Measurements from ENCODE around the gene CNOT6L. TPM values are rescaled to one million over a fixed set of nuclear protein-coding genes. Genes with fewer than 3 reads are reported as not detected.

CNOT6L gene
- total and polyA plus RNA-seq, 7 experiments from 2014 or later: 50.5 to 212 (median 142) TPM

DNA sequence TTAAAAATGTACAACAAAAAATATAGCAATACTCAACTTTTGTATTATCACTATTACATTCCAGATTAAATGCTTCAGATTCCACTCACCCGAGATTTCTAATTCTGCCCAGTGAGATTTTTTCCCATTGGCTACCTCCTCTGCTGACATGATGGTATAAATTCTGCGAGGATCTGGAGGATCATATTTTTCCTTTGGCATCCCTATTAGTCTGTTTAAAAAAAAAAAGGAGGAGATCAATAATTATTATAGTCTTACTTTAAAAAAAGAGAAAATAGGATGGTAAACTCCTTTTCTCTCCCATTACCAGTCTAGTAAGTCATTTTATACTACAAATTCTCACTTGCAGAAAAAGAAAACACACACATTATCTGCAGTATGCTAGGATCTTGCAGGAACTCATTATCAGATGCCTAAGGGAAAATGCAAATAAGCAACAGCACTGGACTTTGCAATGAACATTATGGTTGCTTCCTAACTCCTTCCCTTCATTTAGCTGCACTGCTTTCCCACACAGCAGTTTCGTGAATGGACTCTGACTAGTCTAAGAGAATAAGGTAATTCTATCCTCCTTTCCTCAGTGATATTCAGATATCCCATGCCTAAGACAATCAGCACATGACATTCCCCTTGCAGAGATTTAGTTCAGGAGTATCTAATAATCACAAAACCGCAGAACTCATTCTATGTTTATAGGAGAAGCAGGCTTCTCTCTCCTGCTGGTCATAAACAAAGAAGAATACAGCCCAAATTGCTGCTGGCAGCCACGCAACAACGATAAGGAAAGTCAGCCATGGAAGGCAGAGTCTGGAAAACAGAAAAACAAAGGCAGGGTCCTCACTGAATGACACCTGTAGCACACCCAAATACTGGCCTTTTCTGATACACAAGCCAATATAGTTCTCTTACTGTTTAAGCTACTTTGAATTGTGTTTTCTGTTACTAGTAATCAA lies 42.7 kb downstream of the CNOT6L start:
- Histone ChIP-seq H3K36me3 (ENCODE audit: control insufficient read depth in 2 of 3, insufficient read depth in 3 of 3, low read length in 3 of 3) (peaks cover 12 to 37% (median 27%) of the 10 kb centered on the region in 3 experiments), H3K4me3 (ENCODE audit: low read length) (no peak overlapping the region), H3K27me3 (ENCODE audit: control insufficient read depth in 2 of 2, insufficient read depth in 2 of 2, low read length in 2 of 2) (no peaks in the 10 kb centered on the region), H3K4me1 (ENCODE audit: control insufficient read depth in 2 of 2, insufficient read depth in 2 of 2, low read length in 2 of 2) (peaks cover 7 to 8% of the 10 kb centered on the region in 2 donors), H3K27ac (ENCODE audit: low read depth, low read length) (no peak overlapping the region), H3K9me3 (ENCODE audit: control insufficient read depth in 2 of 3, low read length in 3 of 3) (no peaks in the 10 kb centered on the region)
- ATAC-seq (no peak), DNase-seq (no peak)
- POLR2A ChIA-PET: no interaction called here
- H3K4me1 Mint-ChIP-seq: peaks cover 25 to 70% (median 60%) of the 10 kb centered on the region in 7 donors
- peak overlapping the region in 6 of 10 donors; percentile 8 to 57 (median 24) for H3K4me3 Mint-ChIP-seq
- H3K9me3 Mint-ChIP-seq: no peaks in the 10 kb centered on the region
- H3K27me3 Mint-ChIP-seq: no peaks in the 10 kb centered on the region
- CTCF ChIA-PET: no interaction called here
- H3K36me3 Mint-ChIP-seq: peaks cover 0 to 24% (median 18%) of the 10 kb centered on the region in 5 donors
- peak overlapping the region in 8 of 9 donors; percentile 35 to 80 (median 72) for H3K27ac Mint-ChIP-seq
- intact Hi-C loops (cut with micrococcal nuclease): loop anchor here in 1 of 2 donors (1.0 kb wide), 1 partner anchor 7 kb away; no protein-coding TSS in a partner anchor

DNA sequence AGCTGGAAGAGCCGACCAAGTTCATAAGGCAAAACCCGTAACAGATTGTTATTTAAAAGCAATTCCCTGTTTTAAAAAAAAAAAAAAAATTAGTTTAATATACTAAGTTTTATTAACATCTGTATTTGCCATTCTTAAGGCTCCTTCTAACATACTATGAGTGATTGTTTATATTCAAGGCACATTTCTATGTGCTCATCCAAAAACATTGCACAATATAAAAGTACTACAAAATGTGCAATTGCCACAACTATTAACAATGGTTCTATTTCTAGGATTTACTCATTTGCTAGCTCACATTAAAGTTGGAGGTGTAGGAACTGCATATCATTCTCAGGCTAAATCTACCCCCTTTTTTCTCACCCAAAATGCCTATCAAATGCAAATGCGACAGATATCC lies 46.1 kb downstream of the CNOT6L start:
- H3K27ac ChIP-seq (ENCODE audit: low read depth, low read length): no peak overlapping the region
- H3K27me3 Mint-ChIP-seq: no peaks in the 10 kb centered on the region
- H3K27ac Mint-ChIP-seq: peak overlapping the region in 1 of 9 donors; percentile 34
- H3K4me3 ChIP-seq (ENCODE audit: low read length): no peak overlapping the region
- H3K36me3 Mint-ChIP-seq: peaks cover 4 to 51% (median 26%) of the 10 kb centered on the region in 5 donors
- ChIA-PET CTCF (no interaction called here), POLR2A (interaction anchor here (1.1 kb wide), 1 partner anchor 32 kb away, joined by 3 read pairs; no protein-coding TSS in a partner anchor)
- DNase-seq (no peak), ATAC-seq (no peak)
- H3K9me3 ChIP-seq (ENCODE audit: control insufficient read depth in 2 of 3, low read length in 3 of 3): no peaks in the 10 kb centered on the region
- H3K4me3 Mint-ChIP-seq: no peak overlapping the region
- H3K9me3 Mint-ChIP-seq: no peaks in the 10 kb centered on the region
- H3K27me3 ChIP-seq (ENCODE audit: control insufficient read depth in 2 of 2, insufficient read depth in 2 of 2, low read length in 2 of 2): no peaks in the 10 kb centered on the region
- H3K4me1 Mint-ChIP-seq: peaks cover 19 to 70% (median 45%) of the 10 kb centered on the region in 7 donors
- intact Hi-C loops (cut with micrococcal nuclease): loop anchor here in 1 of 2 donors (5.0 kb wide), 1 partner anchor 99 kb away; no protein-coding TSS in a partner anchor
- no peaks in the 10 kb centered on the region for H3K4me1 ChIP-seq (ENCODE audit: control insufficient read depth in 2 of 2, insufficient read depth in 2 of 2, low read length in 2 of 2)
- H3K36me3 ChIP-seq (ENCODE audit: control insufficient read depth in 2 of 3, insufficient read depth in 3 of 3, low read length in 3 of 3): peaks cover 12 to 51% (median 35%) of the 10 kb centered on the region in 3 experiments

DNA sequence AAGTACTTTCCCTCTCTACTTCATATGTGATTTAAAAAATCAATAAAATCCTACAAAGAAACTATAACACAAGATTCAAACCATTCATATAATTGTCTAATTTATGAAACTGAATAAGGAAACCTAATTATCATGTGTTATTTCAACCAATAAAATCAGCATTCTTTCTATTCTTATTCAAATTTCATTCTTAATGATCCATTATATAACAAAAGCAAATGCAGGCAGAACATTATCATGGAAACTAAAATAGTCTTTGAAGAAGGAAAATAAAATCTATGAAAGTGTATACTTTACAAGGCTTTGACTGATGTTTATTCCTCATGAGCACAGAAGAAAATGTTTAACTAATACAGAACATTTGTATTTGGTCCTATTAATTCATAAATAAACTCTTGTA lies 47.6 kb downstream of the CNOT6L start:
- H3K4me1 Mint-ChIP-seq: peaks cover 8 to 59% (median 34%) of the 10 kb centered on the region in 7 donors
- POLR2A ChIA-PET: interaction anchor here (0.6 to 0.9 kb wide), 2 partner anchors 11 to 30 kb away, joined by 3 to 4 read pairs; no protein-coding TSS in a partner anchor
- H3K36me3 ChIP-seq (ENCODE audit: control insufficient read depth in 2 of 3, insufficient read depth in 3 of 3, low read length in 3 of 3): peaks cover 12 to 49% (median 35%) of the 10 kb centered on the region in 3 experiments

DNA sequence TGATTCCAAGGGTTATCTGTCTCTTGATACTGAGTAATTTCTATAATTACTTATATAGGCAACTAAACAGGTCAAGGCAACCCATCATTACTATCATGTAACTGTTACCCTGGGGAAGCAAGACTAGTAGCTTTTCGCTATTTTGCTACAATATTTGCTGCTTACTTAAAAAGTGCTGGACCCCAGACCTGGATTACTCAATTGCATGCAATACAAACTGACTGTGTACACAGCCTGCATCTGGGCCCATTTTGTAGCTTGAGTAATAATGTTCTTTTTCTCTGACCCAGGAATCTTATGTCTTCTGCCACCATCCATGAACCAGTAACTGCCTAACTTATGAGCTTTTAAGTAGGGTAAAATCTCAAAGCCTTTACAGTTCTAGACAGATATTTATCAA lies 53.4 kb downstream of the CNOT6L start:
- H3K27me3 ChIP-seq (ENCODE audit: control insufficient read depth in 2 of 2, insufficient read depth in 2 of 2, low read length in 2 of 2): no peaks in the 10 kb centered on the region
- no peak for ATAC-seq
- Mint-ChIP-seq H3K9me3 (peaks cover 2 to 30% (median 15%) of the 10 kb centered on the region in 11 donors), H3K36me3 (peaks cover 12 to 78% (median 71%) of the 10 kb centered on the region in 5 donors), H3K4me3 (no peak overlapping the region), H3K27me3 (no peaks in the 10 kb centered on the region), H3K4me1 (peaks cover 7 to 51% (median 42%) of the 10 kb centered on the region in 7 donors), H3K27ac (peak overlapping the region in 5 of 9 donors; percentile 11 to 77 (median 49))
- no peak overlapping the region for H3K4me3 ChIP-seq (ENCODE audit: low read length)
- POLR2A ChIA-PET: interaction anchor here (0.7 kb wide), 1 partner anchor 50 kb away, joined by 3 read pairs; no protein-coding TSS in a partner anchor
- CTCF ChIA-PET: no interaction called here
- peaks cover 0 to 13% (median 4%) of the 10 kb centered on the region in 3 experiments for H3K9me3 ChIP-seq (ENCODE audit: control insufficient read depth in 2 of 3, low read length in 3 of 3)
- H3K36me3 ChIP-seq (ENCODE audit: control insufficient read depth in 2 of 3, insufficient read depth in 3 of 3, low read length in 3 of 3): peaks cover 0 to 42% (median 18%) of the 10 kb centered on the region in 3 experiments
- H3K4me1 ChIP-seq (ENCODE audit: control insufficient read depth in 2 of 2, insufficient read depth in 2 of 2, low read length in 2 of 2): no peaks in the 10 kb centered on the region
- DNase-seq: no peak
- no peak overlapping the region for H3K27ac ChIP-seq (ENCODE audit: low read depth, low read length)
- intact Hi-C loops (cut with micrococcal nuclease): loop anchor here in 1 of 2 donors (5.0 kb wide), 1 partner anchor 37 kb away; no protein-coding TSS in a partner anchor

More for the DNA sequence above, 47.6 kb downstream of the CNOT6L start:
- intact Hi-C loops (cut with micrococcal nuclease): loop anchor here in 1 of 2 donors (5.0 kb wide), 1 partner anchor 101 kb away; no protein-coding TSS in a partner anchor
- H3K9me3 ChIP-seq (ENCODE audit: control insufficient read depth in 2 of 3, low read length in 3 of 3): no peaks in the 10 kb centered on the region
- H3K4me3 Mint-ChIP-seq: no peak overlapping the region
- H3K9me3 Mint-ChIP-seq: no peaks in the 10 kb centered on the region
- H3K27ac ChIP-seq (ENCODE audit: low read depth, low read length): no peak overlapping the region
- H3K36me3 Mint-ChIP-seq: peaks cover 4 to 60% (median 34%) of the 10 kb centered on the region in 5 donors
- H3K27me3 Mint-ChIP-seq: no peaks in the 10 kb centered on the region
- no peaks in the 10 kb centered on the region for H3K4me1 ChIP-seq (ENCODE audit: control insufficient read depth in 2 of 2, insufficient read depth in 2 of 2, low read length in 2 of 2)
- no peak overlapping the region for H3K4me3 ChIP-seq (ENCODE audit: low read length)
- ATAC-seq: no peak
- H3K27me3 ChIP-seq (ENCODE audit: control insufficient read depth in 2 of 2, insufficient read depth in 2 of 2, low read length in 2 of 2): no peaks in the 10 kb centered on the region
- no peak for DNase-seq
- H3K27ac Mint-ChIP-seq: peak overlapping the region in 4 of 9 donors; percentile 24 to 53 (median 42)
- CTCF ChIA-PET: no interaction called here

DNA sequence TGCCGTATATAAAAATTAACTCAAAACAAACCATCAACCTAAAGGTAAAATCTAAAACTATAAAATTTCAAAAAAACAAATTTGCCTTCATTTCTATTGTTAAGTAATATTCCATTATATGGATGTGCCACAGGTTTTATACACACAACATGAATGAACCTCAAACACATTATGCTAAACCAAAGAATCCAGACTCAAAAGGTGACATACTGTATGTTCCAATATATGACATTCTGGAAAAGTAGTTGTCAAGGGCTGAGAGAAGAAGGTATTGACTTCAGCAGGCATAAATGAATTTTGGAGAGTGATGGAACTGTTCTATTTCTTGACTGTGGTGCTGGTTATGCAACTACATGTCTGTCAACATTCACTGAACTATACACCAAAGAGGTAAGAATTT lies 56.6 kb downstream of the CNOT6L start:
- no peak for ATAC-seq
- POLR2A ChIA-PET: no interaction called here
- DNase-seq: no peak
- Mint-ChIP-seq H3K36me3 (peaks cover 15 to 82% (median 77%) of the 10 kb centered on the region in 5 donors), H3K9me3 (peaks cover 6 to 36% (median 18%) of the 10 kb centered on the region in 11 donors), H3K27me3 (no peaks in the 10 kb centered on the region), H3K4me1 (peaks cover 18 to 63% (median 56%) of the 10 kb centered on the region in 7 donors), H3K27ac (peak overlapping the region in 3 of 9 donors; percentile 19 to 51 (median 34)), H3K4me3 (no peak overlapping the region)
- intact Hi-C loops (cut with micrococcal nuclease): no loop called here
- peaks cover 0 to 13% (median 4%) of the 10 kb centered on the region in 3 experiments for H3K9me3 ChIP-seq (ENCODE audit: control insufficient read depth in 2 of 3, low read length in 3 of 3)
- H3K4me3 ChIP-seq (ENCODE audit: low read length): no peak overlapping the region
- H3K27ac ChIP-seq (ENCODE audit: low read depth, low read length): no peak overlapping the region
- H3K27me3 ChIP-seq (ENCODE audit: control insufficient read depth in 2 of 2, insufficient read depth in 2 of 2, low read length in 2 of 2): no peaks in the 10 kb centered on the region
- peaks cover 0 to 4% of the 10 kb centered on the region in 2 donors for H3K4me1 ChIP-seq (ENCODE audit: control insufficient read depth in 2 of 2, insufficient read depth in 2 of 2, low read length in 2 of 2)
- H3K36me3 ChIP-seq (ENCODE audit: control insufficient read depth in 2 of 3, insufficient read depth in 3 of 3, low read length in 3 of 3): peaks cover 4 to 49% (median 18%) of the 10 kb centered on the region in 3 experiments
- CTCF ChIA-PET: no interaction called here

DNA sequence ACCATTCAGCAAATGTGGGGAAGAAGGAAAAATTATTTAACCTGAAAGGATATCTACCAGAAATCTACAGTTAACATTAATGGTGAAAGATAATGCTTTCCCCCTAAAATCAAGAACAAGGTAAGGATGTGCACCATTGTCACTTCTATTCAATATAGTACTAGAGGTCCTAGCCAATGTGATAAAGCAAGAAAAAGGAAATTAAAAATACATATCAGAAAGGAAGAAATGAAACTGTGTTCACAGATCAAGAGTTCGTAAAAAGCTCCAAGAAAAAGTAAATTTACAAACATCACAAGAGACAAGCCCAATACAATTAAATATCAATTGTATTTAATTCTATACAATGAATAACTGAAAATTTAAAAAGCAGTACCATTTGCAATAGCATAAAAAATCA lies 57.6 kb downstream of the CNOT6L start:
- Mint-ChIP-seq H3K27ac (peak overlapping the region in 3 of 9 donors; percentile 13 to 76 (median 52)), H3K36me3 (peaks cover 15 to 85% (median 75%) of the 10 kb centered on the region in 5 donors), H3K27me3 (no peaks in the 10 kb centered on the region), H3K4me1 (peaks cover 21 to 64% (median 51%) of the 10 kb centered on the region in 7 donors), H3K9me3 (peaks cover 6 to 36% (median 18%) of the 10 kb centered on the region in 11 donors), H3K4me3 (no peak overlapping the region)
- CTCF ChIA-PET: no interaction called here
- Histone ChIP-seq H3K4me1 (ENCODE audit: control insufficient read depth in 2 of 2, insufficient read depth in 2 of 2, low read length in 2 of 2) (peaks cover 0 to 4% of the 10 kb centered on the region in 2 donors), H3K9me3 (ENCODE audit: control insufficient read depth in 2 of 3, low read length in 3 of 3) (peaks cover 0 to 13% (median 4%) of the 10 kb centered on the region in 3 experiments), H3K27me3 (ENCODE audit: control insufficient read depth in 2 of 2, insufficient read depth in 2 of 2, low read length in 2 of 2) (no peaks in the 10 kb centered on the region), H3K36me3 (ENCODE audit: control insufficient read depth in 2 of 3, insufficient read depth in 3 of 3, low read length in 3 of 3) (peaks cover 7 to 51% (median 18%) of the 10 kb centered on the region in 3 experiments), H3K4me3 (ENCODE audit: low read length) (no peak overlapping the region), H3K27ac (ENCODE audit: low read depth, low read length) (no peak overlapping the region)
- intact Hi-C loops (cut with micrococcal nuclease): no loop called here
- ATAC-seq (no peak), DNase-seq (no peak)
- POLR2A ChIA-PET: interaction anchor here (1.2 kb wide), 1 partner anchor 56 kb away, joined by 3 read pairs; no protein-coding TSS in a partner anchor

Measured in naive thymus-derived CD4-positive, alpha-beta T cell (primary cell).